Transverse colon (tissue), 4 donors: Measurements from ENCODE around the gene AHDC1. TPM values are rescaled to one million over a fixed set of nuclear protein-coding genes. Genes with fewer than 3 reads are reported as not detected.

Experiments used
- DNase-seq: peaks from one replicate; pipeline ENCODE4 v3.0.0-alpha.2; 2019
- H3K27ac ChIP-seq, 4 donors: fragments of 200-600 bp; sonication (generic); 2 replicates each; pipeline ENCODE4 v1.5.1; 2016 to 2018; ENCODE audit warnings: inconsistent platforms in 4 of 4
- H3K27me3 ChIP-seq: fragments of 200-600 bp; sonication (generic); 2 replicates; pipeline ENCODE4 v1.5.1; 2017; ENCODE audit warnings: inconsistent platforms
- H3K36me3 ChIP-seq, 4 donors: fragments of 200-600 bp; sonication (generic); 2 replicates each; pipeline ENCODE4 v1.5.1; 2017 to 2019; ENCODE audit warnings: inconsistent platforms in 4 of 4
- H3K4me1 ChIP-seq, 4 donors: fragments of 200-600 bp; sonication (generic); 2 replicates each; pipeline ENCODE4 v1.5.1; 2017 to 2020; ENCODE audit warnings: inconsistent platforms in 4 of 4
- H3K4me3 ChIP-seq, 4 donors: fragments of 200-600 bp; sonication (generic); 1 replicate in 1 of 4; 2 replicates in 3 of 4; pipeline versions ENCODE4 v1.5.1 to v1.6.1; 2017 to 2019; ENCODE audit warnings: inconsistent platforms in 4 of 4
- H3K9me3 ChIP-seq, 2 donors: fragments of 200-600 bp; sonication (generic); 2 replicates each; pipeline ENCODE4 v1.5.1; 2017 to 2019; ENCODE audit warnings: inconsistent platforms in 2 of 2
- CTCF ChIP-seq, 5 experiments: fragments of 200-600 bp in 3 of 5; fragments of 450-650 bp in 2 of 5; sonication (generic) in 3 of 5; IDR thresholded peaks; 1 replicate in 2 of 5; 2 replicates in 3 of 5; pipeline ENCODE4 v1.5.1; 2016 to 2017; ENCODE audit warnings: antibody characterized with exemption in 5 of 5, inconsistent platforms in 3 of 5, mild to moderate bottlenecking in 2 of 5, moderate library complexity in 1 of 5
- EP300 ChIP-seq: sonication (generic); formaldehyde crosslinking; IDR thresholded peaks from one replicate; pipeline ENCODE4 v1.6.1; 2017; ENCODE audit warnings: antibody characterized with exemption, low read depth
- POLR2A ChIP-seq: fragments of 450-650 bp; IDR thresholded peaks from one replicate; pipeline ENCODE4 v1.6.1; 2016; ENCODE audit warnings: antibody characterized with exemption, mild to moderate bottlenecking, moderate library complexity
- POLR2AphosphoS5 ChIP-seq, 3 donors: sonication (generic); formaldehyde crosslinking; IDR thresholded peaks; one replicate each; pipeline ENCODE4 v1.6.1; 2016; ENCODE audit warnings: antibody characterized with exemption in 3 of 3
- WGBS, 2 donors: methylation state at CpG; one replicate each; pipeline ENCODE4 v1.1.5; 2018; ENCODE audit warnings: low coverage in 1 of 2; 5-methylcytosine and 5-hydroxymethylcytosine counted together
- in situ Hi-C, 4 donors: fragments of 200-750 bp; cut with MboI; loops; one replicate each; pipeline versions ENCODE4 v1.15.0 to v1.15.1; 2017; ENCODE audit warnings: low sequenced_read_pairs in 3 of 4, low pct_ligation_motif_present in 1 of 4, low pct_unique_long_range_greater_than_20kb in 1 of 4
- intact Hi-C: fragments of 100-400 bp; cut with DNase I; formaldehyde crosslinking; loops from one replicate; pipeline ENCODE4 v1.15.1; 2023; ENCODE audit warnings: low total_unique reads
- total RNA-seq, 4 donors: library from RNA; depleted of rRNA; stranded (reverse); fragments of >200 nt; gene quantifications; one replicate each; pipeline ENCODE4 v1.1.0, GENCODE V29; 2016

The AHDC1 gene
- total RNA-seq, 4 donors from 2014 or later: 11.7 to 34.4 (median 21.3) TPM

- intact Hi-C loops: no loop called here
- DNase-seq: peak; percentile 48
- WGBS, 2 donors: 7 to 15% methylated on average over 5 to 6 of the region's 6 CpGs
- H3K36me3 ChIP-seq: no peaks in the 10 kb centered on the region
- H3K4me1 ChIP-seq: peaks cover 39 to 77% (median 59%) of the 10 kb centered on the region in 4 donors
- H3K27me3 ChIP-seq: no peaks in the 10 kb centered on the region
- in situ Hi-C loops: no loop called here
- no peak for TF ChIP-seq CTCF (IDR thresholded peaks at IDR 0.05)
- TF ChIP-seq POLR2AphosphoS5 (IDR thresholded peaks at IDR 0.05): peak; percentile 32 to 62 (median 40)
- no peak for TF ChIP-seq POLR2A
- TF ChIP-seq EP300: no peak
- peak overlapping the region; percentile 87 to 97 (median 96) for H3K27ac ChIP-seq
- no peaks in the 10 kb centered on the region for H3K9me3 ChIP-seq
- no peak overlapping the region for H3K4me3 ChIP-seq
Measured at GRCh38 chr1:27598902-27599528, 4.9 kb downstream of the AHDC1 start.

GRCh38 chr1:27598295-27598687 lies 5.7 kb downstream of the AHDC1 start:
- intact Hi-C loops: no loop called here
- Histone ChIP-seq H3K27ac (peak overlapping the region; percentile 87 to 97 (median 96)), H3K4me3 (no peak overlapping the region), H3K27me3 (no peaks in the 10 kb centered on the region), H3K9me3 (no peaks in the 10 kb centered on the region), H3K4me1 (peaks cover 45 to 84% (median 65%) of the 10 kb centered on the region in 4 donors), H3K36me3 (no peaks in the 10 kb centered on the region)
- DNase-seq: no peak
- no peak for TF ChIP-seq POLR2A
- no peak for TF ChIP-seq POLR2AphosphoS5 (IDR thresholded peaks at IDR 0.05)
- no peak for TF ChIP-seq CTCF (IDR thresholded peaks at IDR 0.05)
- TF ChIP-seq EP300: no peak
- in situ Hi-C loops: no loop called here
- 40 to 68% methylated on average over 1 to 3 of the region's 3 CpGs for WGBS, 2 donors

GRCh38 chr1:27597516-27598294 lies 6.2 kb downstream of the AHDC1 start:
- Histone ChIP-seq H3K36me3 (no peaks in the 10 kb centered on the region), H3K9me3 (no peaks in the 10 kb centered on the region), H3K27me3 (no peaks in the 10 kb centered on the region), H3K27ac (peak overlapping the region; percentile 87 to 97 (median 96)), H3K4me1 (peaks cover 47 to 89% (median 70%) of the 10 kb centered on the region in 4 donors), H3K4me3 (no peak overlapping the region)
- WGBS, 2 donors: 63 to 83% methylated on average over 4 to 7 of the region's 7 CpGs
- intact Hi-C loops (no loop called here), in situ Hi-C loops (no loop called here)
- no peak for TF ChIP-seq EP300
- TF ChIP-seq CTCF (IDR thresholded peaks at IDR 0.05): no peak
- no peak for TF ChIP-seq POLR2A
- TF ChIP-seq POLR2AphosphoS5 (IDR thresholded peaks at IDR 0.05): no peak
- no peak for DNase-seq

DNA sequence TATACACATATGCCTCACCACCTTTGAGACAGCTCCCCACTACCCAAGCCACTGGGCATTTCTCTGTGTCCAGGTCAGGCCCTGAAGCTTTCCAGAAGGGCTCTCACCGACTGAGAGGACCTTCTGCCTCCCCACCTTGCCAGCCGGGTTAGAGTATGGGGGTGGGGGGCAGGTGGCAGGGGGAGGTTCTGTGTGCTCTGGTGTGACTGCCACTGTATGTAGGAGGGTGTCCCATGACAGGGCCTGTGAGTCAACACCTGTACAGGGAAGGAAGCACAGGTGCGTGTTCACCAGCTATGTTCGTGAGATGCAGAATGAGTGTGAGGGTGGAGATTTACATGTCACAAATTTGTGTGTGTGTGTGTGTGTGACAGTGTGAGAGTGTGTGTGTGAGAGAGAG lies 7.0 kb downstream of the AHDC1 start:
- TF ChIP-seq POLR2A: no peak
- TF ChIP-seq POLR2AphosphoS5 (IDR thresholded peaks at IDR 0.05): no peak
- in situ Hi-C loops (no loop called here), intact Hi-C loops (no loop called here)
- DNase-seq: no peak
- Histone ChIP-seq H3K4me3 (no peak overlapping the region), H3K27me3 (no peaks in the 10 kb centered on the region), H3K9me3 (no peaks in the 10 kb centered on the region), H3K27ac (peak overlapping the region in 1 of 4 donors; percentile 96), H3K36me3 (no peaks in the 10 kb centered on the region), H3K4me1 (peaks cover 48 to 89% (median 67%) of the 10 kb centered on the region in 4 donors)
- 68 to 87% methylated on average over 2 to 4 of the region's 4 CpGs for WGBS, 2 donors
